HG03095 (cell line): Measurements from ENCODE around the gene CNN2.

ENCODE experiments used
- ATAC-seq: cut with Tn5 transposase; IDR thresholded peaks from one replicate; pipeline ENCODE4 v1.9.1; 2021; ENCODE audit warnings: moderate library complexity; ENCODE audit not compliant: unreplicated experiment

CNN2 gene

DNA sequence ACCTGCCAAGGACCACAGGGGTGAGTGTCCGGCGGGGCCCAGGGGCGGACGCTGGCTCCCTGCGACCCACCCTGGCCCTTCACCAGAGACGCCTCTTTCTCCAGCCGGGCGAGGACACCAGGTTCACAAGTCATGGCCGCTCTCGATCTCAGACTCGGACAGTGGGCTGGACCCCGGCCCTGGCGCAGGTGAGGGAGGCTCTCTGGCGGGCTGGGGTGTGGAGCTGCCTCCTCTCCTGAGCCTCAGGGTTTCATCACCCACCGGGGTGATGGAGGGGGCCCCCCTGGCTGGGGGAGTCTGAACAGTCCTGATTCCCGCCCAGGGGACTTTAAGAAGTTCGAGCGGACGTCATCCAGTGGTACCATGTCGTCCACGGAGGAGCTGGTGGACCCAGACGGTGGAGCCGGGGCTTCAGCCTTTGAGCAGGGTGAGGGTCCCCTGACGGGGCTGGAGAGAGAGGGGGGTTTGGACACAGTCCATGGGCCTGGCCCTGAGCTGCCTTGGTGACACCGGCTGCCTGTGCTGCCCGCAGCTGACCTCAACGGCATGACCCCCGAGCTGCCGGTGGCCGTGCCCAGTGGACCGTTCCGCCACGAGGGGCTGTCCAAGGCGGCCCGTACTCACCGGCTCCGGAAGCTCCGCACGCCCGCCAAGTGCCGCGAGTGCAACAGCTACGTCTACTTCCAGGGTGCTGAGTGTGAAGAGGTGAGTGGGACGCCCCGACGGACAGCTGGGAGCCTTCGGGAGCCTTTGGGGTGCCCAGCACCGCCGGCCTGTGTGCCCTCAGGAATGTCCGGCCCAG lies 54.2 kb downstream of the CNN2 start:
- ATAC-seq: no peak

DNA sequence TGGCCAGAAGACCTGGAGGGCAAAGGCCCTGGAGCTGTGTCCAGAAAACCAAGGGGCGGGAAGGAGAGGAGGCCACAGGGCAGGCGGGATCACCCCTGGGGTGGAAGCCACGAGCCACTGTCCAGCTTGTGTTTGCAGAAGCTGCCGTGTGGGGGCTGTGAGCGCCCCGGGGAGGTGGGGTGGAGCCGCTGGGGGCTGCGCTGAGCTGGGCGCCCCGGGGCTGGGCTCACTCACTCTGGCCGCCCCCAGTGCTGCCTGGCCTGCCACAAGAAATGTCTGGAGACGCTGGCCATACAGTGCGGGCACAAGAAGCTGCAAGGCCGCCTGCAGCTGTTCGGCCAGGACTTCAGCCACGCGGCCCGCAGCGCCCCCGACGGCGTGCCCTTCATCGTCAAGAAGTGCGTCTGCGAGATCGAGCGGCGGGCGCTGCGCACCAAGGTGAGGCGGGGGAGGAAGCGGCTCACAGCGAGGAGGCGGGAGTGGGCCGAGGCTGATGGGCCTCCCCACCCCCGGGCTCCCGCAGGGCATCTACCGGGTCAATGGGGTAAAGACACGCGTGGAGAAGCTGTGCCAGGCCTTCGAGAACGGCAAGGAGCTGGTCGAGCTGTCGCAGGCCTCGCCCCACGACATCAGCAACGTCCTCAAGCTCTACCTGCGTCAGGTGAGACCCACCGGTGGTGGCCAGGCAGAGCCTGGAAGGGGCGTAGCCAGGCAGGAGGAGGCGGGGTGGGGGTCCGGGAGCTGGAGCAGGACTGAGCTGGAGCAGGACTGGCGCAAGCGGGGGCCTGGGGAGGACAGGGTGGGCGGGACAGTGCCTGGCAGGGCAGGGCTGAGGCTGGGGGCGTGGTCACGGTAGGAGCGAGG lies 55.1 kb downstream of the CNN2 start:
- ATAC-seq: no peak

DNA sequence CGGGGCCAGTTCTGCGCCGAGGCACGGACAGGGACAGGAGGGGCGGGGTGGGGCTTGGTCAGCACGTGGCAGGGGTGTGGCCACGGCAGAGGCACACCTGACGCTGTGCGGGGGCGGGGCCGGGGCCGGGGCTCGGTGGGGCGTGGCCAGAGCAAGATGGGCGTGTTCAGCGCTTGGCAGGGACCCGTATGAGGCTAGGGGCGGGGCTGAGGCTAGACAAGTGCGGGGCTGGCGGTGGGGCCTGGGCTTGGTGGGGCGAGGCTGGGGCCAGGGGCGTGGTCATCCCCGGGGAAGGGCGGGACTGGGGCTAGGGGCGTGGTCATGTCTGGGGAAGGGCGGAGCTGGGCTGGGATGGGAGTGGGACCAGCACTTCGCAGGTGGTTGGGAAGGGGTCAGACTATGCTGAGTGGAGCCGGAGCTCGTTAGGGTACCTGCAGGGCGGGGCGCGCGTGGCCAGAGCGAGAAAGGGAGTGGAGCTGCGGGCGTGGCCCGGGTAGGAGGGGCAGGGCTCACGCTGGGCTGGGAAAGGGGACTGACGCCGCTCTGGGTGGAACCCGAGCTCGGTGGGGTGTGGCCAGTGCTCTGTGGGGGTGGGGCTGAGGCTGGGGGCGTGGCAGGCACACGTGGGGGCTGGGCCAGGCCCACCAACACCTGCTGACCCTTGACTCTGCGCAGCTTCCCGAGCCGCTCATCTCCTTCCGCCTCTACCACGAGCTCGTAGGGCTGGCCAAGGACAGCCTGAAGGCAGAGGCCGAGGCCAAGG lies 55.9 kb downstream of the CNN2 start:
- ATAC-seq: no peak

DNA sequence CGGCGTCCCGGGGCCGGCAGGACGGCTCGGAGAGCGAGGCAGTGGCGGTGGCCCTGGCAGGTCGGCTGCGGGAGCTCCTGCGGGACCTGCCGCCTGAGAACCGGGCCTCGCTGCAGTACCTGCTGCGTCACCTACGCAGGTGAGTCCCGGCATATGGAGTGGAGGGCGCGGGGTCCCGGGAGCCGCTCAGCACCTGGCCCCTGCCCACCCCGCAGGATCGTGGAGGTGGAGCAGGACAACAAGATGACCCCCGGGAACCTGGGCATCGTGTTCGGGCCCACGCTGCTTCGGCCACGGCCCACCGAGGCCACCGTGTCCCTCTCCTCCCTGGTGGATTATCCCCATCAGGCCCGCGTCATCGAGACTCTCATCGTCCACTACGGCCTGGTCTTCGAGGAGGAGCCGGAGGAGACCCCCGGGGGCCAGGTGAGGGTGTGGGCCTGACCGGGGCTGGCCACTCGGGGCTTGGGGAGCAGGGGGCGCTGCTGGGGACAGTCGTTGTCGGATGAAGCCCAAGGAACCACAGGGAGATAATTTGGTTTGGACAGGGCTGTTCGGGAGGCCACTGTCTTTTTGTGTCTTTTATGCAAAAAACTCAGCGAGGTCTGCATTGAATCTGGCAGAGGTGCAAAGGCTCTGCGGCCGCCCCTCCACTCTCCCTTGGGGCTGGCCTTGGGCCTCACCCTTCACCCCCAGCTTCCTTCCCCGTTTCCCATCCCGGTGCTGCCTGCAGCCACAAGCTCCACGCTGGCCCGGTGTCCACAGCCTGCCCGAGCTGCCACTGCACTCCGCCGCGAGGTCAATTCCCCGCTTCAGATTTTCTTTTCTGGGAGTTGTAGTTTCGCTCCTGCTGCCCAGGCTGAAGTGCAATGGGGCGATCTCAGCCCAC lies 56.8 kb downstream of the CNN2 start:
- no peak for ATAC-seq

DNA sequence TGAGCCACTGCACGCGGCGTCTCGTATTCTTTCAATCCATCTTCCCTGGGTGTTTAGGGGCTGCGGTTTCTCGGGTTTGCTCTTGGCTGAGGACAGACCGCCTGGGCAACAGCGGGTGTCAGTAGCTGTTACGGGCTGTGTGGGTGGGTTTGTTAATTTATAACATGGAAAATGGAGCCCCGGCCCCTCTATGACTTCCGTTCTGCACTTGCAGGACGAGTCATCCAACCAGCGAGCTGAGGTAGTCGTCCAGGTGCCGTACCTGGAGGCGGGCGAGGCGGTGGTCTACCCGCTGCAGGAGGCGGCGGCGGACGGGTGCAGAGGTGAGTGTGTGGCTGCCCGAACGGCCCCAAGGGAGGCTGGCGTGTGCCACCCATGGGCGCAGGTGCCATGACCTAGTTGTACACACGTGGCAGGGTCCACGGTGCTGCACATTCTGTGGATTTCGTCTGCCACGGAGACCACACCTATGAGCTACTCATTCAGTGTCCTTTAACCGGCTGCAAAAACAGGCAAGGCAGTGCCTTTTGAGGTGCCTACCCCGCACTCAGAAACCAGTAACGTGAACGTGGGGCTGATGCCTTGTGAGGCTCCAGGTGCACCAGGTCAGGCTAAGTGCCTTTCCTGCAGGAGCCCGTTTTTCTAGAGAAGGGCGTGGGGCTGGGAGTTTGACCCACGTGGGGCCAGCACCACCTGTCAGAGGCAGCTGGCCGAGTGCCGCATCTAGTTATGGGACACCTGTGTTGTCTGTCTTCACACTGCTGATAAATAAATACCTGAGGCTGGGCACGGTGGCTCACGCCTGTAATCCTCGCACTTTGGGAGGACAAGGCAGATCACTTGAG lies 57.8 kb downstream of the CNN2 start:
- ATAC-seq: no peak

DNA sequence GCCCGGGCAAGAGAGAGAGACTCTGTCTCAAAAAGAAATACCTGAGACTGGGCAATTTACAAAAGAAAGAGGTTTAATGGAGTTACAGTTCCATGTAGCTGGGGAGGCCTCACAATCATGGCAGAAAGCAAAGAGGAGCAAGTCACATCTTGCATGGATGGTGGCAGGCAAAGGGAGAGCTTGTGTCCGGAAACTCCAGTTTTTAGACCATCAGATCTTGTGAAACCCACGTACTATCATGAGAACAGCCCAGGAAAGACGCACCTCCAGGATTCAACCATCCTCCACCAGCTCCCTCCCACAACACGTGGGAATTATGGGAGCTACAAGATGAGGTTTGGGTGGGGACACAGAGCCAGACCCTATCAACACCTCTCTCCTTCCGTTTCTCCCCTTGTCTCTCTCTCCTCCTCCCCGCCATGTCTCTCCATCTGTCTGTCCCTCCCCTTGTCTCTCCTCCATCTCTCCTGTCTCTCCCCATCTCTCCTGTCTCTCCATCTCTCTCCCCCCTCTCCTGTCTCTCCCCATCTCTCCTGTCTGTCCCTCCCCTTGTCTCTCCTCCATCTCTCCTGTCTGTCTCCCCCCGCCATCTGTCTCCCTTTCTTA lies 58.7 kb downstream of the CNN2 start:
- ATAC-seq: no peak

DNA sequence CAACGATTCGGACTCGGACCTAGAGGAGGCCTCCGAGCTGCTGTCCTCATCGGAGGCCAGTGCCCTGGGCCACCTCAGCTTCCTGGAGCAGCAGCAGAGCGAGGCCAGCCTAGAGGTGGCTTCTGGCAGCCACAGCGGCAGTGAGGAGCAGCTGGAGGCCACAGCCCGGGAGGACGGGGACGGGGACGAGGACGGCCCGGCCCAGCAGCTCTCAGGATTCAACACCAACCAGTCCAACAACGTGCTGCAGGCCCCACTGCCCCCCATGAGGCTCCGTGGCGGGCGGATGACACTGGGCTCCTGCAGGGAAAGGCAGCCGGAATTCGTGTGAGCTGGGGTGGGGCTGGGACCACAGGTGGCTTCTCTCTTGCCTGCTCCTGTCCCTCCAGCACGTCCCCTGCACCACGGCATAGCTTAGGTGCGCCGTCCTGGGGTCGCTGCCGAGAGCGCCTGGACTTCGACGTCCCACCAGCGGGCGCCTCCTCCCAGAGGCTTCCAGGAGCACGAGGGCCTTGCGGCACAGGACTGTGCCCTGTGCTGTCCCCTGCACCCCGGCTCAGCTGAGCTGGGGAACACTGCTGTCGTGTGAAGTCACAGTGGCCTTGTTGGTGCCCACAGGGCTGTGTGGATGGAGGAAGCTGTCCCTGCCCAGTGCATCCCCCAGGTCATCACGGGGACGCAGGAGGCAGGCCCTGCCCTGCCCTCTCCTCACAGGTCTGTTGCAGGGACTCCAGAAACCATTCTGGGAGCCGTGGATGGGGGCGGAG lies 59.5 kb downstream of the CNN2 start:
- no peak for ATAC-seq

DNA sequence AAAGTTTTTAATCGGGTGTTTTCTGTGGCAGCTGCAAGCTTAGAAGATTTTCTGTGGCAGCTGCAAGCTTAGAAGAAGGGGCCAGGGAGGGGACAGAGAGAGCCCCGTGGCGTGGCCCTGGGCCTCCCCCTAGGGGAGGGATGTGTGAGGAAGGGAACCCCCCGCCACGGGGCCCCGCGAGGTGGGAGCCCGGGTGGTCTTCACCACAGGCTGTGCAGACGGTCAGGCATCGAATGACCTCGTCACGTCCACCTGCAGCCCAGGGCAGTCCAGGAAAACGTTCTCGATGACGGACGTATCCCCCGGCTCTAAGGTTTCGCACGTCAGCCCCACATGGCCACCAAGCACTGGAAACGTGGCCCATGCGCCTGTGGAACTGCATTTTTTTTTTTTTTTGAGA lies 60.2 kb downstream of the CNN2 start:
- no peak for ATAC-seq

DNA sequence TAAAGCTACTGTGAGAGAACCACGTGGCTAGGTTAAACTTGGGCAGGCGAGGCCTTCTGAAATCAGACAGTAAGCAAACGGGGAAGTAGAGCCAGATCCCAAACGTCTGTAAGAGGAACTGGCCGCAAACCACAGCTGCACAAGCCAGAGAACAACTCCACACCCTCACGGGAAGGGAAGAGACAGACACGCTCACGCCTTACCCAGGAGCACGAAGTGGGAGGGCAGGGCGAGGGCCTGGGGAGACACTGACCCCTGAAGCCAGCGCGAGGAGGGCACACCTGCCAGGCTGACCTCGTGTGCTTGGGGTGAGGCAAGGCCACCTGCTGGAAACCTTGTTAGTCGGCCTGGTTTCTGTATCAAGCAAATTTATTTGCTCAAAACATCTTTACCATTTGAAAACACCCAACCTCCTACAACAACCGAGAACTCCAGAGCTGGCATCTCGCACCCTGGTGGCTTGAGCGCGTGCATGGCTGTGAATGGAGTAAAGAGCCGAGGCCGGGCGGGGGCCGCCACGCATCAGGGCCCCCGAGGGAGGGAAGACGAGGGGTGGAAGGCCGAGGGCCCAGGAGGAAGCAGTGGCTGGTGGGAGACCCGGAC lies 61.5 kb downstream of the CNN2 start:
- no peak for ATAC-seq

DNA sequence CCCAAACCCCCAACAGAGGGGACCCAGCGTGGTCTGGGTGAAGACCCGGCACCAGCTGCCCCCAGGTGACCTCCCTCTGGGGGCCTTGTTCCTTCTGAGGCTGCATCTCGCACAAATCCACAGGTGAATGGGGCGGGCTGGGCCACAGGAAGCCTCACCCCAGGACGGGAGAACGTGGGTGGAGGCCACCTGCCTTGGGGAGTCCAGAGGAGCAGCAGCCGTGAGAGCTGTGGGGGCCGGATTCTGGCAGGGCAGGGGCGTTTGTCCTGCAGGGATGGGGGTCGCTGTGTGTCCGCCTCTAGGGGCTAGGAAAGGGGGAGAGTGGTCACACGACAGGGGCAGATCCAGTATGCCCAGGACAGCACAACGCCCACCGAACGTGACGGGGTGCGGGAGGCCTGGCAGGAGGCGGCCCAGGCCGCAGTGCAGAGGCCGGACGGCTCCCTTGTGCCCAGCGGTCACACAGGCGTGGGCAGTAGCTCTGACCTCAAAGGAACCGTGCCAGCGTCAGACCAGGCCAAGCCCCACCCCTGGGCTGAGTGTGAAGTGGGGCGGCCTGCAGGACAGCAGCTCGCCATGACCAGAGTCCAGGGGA lies 62.1 kb downstream of the CNN2 start:
- no peak for ATAC-seq
